ENCODE results near the gene ENKD1. TPM values are rescaled to one million over a fixed set of nuclear protein-coding genes. Genes with fewer than 3 reads are reported as not detected.

The ENKD1 gene
- 16.0 and 23.8 TPM in 2 replicates for total RNA-seq

GRCh38 chr16:67666559-67667452, at the start of gene ENKD1, which contains the start of gene C16orf86:
Gene ENKD1 (minus strand): TSS chr16:67666750. CDS start chr16:67666442, 308 bp downstream.
Gene C16orf86 (plus strand): TSS chr16:67666814. CDS start chr16:67666971, 157 bp downstream.

DNA sequence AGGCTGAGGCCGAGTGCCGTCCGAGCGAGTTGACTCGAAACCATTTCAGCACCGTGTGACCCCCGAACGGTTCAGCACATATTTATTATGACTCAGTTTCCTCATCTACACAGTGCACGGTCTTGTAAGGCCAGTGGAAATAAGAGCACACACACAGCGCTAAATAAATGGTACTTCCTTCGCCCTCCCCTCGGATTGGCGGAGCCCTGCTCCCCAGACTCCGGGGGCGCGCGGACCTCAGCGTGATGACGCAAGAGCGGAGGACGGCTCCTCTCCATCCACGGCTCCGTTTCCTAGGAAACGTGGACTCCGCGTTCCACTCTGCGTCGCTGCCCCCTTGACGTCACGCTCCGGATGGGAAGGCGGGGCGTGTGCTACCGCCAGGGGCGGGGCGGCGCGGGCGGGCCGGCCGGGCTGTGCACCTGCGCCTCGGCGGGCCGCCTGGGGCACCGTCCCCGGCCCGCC, 6.0 kb downstream of the ENKD1 start, which contains the start of gene PARD6A:
Gene PARD6A, plus strand, starts transcription at position 397 of the 465 bp plus-strand sequence. CDS start 79 bp downstream, outside the sequence.

DNA sequence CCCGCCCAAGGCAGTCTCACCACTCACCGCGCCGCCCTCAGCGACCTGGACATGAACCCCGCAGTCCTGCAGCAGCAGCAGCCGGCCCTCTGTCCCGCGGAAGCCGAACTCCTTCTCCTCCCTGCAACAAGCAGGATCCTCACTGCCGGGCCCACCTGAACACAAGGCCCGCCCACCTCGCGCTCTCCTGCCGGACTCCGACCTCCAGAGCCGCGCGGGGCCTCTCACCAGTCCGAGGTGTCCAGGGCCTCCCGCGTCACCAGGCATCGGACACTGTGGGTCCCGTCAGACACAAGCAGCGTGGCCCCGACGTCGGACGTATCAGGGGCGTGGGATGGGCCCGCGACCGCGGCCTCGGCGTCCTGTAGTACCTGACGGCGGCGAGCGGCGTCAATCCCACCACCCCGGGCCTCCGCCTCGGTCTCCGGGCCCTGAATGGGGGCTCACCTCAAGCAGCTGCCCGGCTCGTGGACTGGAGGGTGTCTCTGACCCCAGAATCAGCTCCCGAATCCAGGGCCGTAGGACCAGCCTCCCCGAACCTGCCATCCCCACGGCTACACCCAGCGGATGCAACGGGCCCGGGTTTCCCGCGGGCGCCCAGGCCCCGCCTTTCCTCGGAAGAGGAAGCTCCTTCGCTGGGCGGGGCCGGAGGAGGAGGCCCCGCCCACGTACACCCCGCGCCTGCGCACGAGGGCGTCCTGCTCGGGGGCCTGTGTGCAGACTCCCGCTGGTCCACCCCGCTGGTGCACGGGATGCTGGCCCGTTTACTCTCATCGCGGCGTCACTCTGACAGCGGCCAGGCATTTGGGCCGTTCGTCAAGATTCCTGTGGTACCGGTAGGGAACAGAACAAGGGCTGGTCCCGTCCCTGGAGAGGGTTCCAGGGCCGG, 6.6 kb downstream of the ENKD1 start, which contains the start of gene ACD:
Gene ACD, minus strand, starts transcription at position 586 of the 889 bp plus-strand sequence. Its CDS starts 40 bp downstream, at position 546.

Other genes with a start within 250 kb of the ENKD1 start
- 0.38 and 0.98 TPM in 2 replicates for gene HSD11B2, start 235.6 kb downstream of the ENKD1 start, total RNA-seq
- gene ATP6V0D1, start 185.6 kb downstream of the ENKD1 start, total RNA-seq, result 125 and 135 TPM in 2 replicates
- gene AGRP, start 183.2 kb downstream of the ENKD1 start, total RNA-seq, result not detected in 2 replicates
- gene RIPOR1, start 137.9 kb downstream of the ENKD1 start, total RNA-seq, result 48.9 and 53.9 TPM in 2 replicates
- gene CTCF, start 104.2 kb downstream of the ENKD1 start, total RNA-seq, result 20.2 and 24.1 TPM in 2 replicates
- gene CARMIL2, start 21.6 kb downstream of the ENKD1 start, total RNA-seq, result 0.16 and 3.0 TPM in 2 replicates
- gene ACD, start 6.5 kb downstream of the ENKD1 start, total RNA-seq, result 34.0 and 53.0 TPM in 2 replicates
- gene PARD6A, start 5.8 kb downstream of the ENKD1 start, total RNA-seq, result 5.5 and 9.0 TPM in 2 replicates
- 7.0 and 10.8 TPM in 2 replicates for gene C16orf86, start 64 bp upstream of the ENKD1 start, total RNA-seq
- gene GFOD2, start 52.6 kb upstream of the ENKD1 start, total RNA-seq, result 14.3 and 16.0 TPM in 2 replicates
- gene RANBP10, start 139.8 kb upstream of the ENKD1 start, total RNA-seq, result 8.0 and 9.5 TPM in 2 replicates
- 0.81 and 1.4 TPM in 2 replicates for gene TSNAXIP1, start 140.1 kb upstream of the ENKD1 start, total RNA-seq
- 39.8 and 43.0 TPM in 2 replicates for gene THAP11, start 175.6 kb upstream of the ENKD1 start, total RNA-seq
- 417 and 499 TPM in 2 replicates for gene NUTF2, start 180.2 kb upstream of the ENKD1 start, total RNA-seq
- 28.9 and 40.6 TPM in 2 replicates for gene CENPT, start 180.9 kb upstream of the ENKD1 start, total RNA-seq
- 57.9 and 71.7 TPM in 2 replicates for gene EDC4, start 206.3 kb upstream of the ENKD1 start, total RNA-seq
- 1.5 TPM in 1 of 2 replicates, not detected in the other for gene NRN1L, start 218.1 kb upstream of the ENKD1 start, total RNA-seq
- gene PSKH1, start 226.5 kb upstream of the ENKD1 start, total RNA-seq, result 18.3 and 26.9 TPM in 2 replicates